Cardiac muscle cell (in vitro differentiated cells and primary cell): ENCODE data around the gene COL1A1. TPM values are rescaled to one million over a fixed set of nuclear protein-coding genes. Genes with fewer than 3 reads are reported as not detected.

Experiments
- DNase-seq, 2 donors: peaks; one replicate each; pipeline versions ENCODE4 v3.0.0 to v3.0.0-alpha.2; 2010 to 2017; ENCODE audit warnings: low read depth in 1 of 2, low spot score in 1 of 2
- H3K27ac ChIP-seq: fragments of 200-600 bp; sonication (generic); 2 replicates; pipeline ENCODE4 v1.5.1; 2016
- H3K27me3 ChIP-seq: fragments of 200-600 bp; sonication (generic); 2 replicates; pipeline ENCODE4 v1.6.0; 2016; ENCODE audit warnings: control low read depth
- H3K36me3 ChIP-seq: fragments of 200-600 bp; sonication (generic); 2 replicates; pipeline ENCODE4 v1.5.1; 2016; ENCODE audit warnings: control low read depth
- H3K4me1 ChIP-seq: fragments of 200-600 bp; sonication (generic); 2 replicates; pipeline ENCODE4 v1.8.1; 2017; ENCODE audit warnings: low read depth, mild to moderate bottlenecking, mixed run types
- H3K4me3 ChIP-seq: fragments of 200-600 bp; sonication (generic); 2 replicates; pipeline ENCODE4 v1.5.1; 2016; ENCODE audit warnings: mild to moderate bottlenecking
- H3K9me3 ChIP-seq: fragments of 200-600 bp; sonication (generic); 2 replicates; pipeline ENCODE4 v1.5.1; 2017; ENCODE audit warnings: low read depth, mild to moderate bottlenecking, control low read depth
- CTCF ChIP-seq: IDR thresholded peaks from 2 replicates; pipeline ENCODE4 v1.5.1; 2012; ENCODE audit warnings: low read depth, mild to moderate bottlenecking, low read length
- polyA plus RNA-seq: library from polyadenylated mRNA; unstranded; fragments of >200 nt; fragmentation: Nextera tagmentation; extraction: Ambion mirVana; gene quantifications from 2 replicates; pipeline ENCODE4 v1.2.1, GENCODE V29; 2016
- total RNA-seq: library from RNA; depleted of rRNA; stranded (reverse); fragments of >200 nt; gene quantifications from 2 replicates; pipeline ENCODE4 v1.2.3, GENCODE V29; 2016

The COL1A1 gene
- total and polyA plus RNA-seq, 2 experiments from 2014 or later = 127 to 261 TPM

DNA sequence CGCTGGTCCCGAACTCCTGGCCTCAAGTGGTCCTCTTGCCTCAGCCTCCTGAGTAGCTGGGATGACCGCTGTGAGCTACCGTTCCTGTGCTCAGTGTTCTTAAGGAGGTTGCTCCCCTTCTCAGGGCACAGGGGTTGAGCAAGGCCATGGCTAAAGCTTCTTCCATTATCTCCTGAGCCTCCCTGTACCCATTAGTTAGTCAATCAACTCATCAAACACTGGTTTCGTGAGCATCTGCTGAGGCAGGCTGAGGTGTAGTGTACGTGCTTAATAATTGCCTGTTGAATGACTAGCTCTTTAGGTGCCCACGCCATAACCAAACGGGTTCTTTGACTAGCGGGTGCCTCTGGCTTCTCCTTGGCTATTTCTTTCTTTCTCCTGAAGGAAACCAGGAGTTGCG, 24.0 kb downstream of the COL1A1 start:
- H3K9me3 ChIP-seq = no peaks in the 10 kb centered on the region

GRCh38 chr17:50176559-50177357, 24.7 kb downstream of the COL1A1 start:
- Histone ChIP-seq H3K4me1 (peaks cover 23% of the 10 kb centered on the region), H3K4me3 (no peak overlapping the region), H3K36me3 (no peaks in the 10 kb centered on the region), H3K27ac (no peak overlapping the region), H3K27me3 (no peaks in the 10 kb centered on the region), H3K9me3 (no peaks in the 10 kb centered on the region)
- DNase-seq = no peak
- peak; percentile 8 for TF ChIP-seq CTCF

More for the DNA sequence above, 24.0 kb downstream of the COL1A1 start:
- peak overlapping the region; percentile 45 for H3K27ac ChIP-seq
- H3K4me3 ChIP-seq = no peak overlapping the region
- H3K36me3 ChIP-seq = no peaks in the 10 kb centered on the region
- no peak for TF ChIP-seq CTCF
- DNase-seq = no peak
- peaks cover 23% of the 10 kb centered on the region for H3K4me1 ChIP-seq
- H3K27me3 ChIP-seq = no peaks in the 10 kb centered on the region

- no peak overlapping the region for H3K27ac ChIP-seq
- no peak for DNase-seq
- H3K36me3 ChIP-seq = no peaks in the 10 kb centered on the region
- H3K27me3 ChIP-seq = no peaks in the 10 kb centered on the region
- H3K9me3 ChIP-seq = no peaks in the 10 kb centered on the region
- no peak overlapping the region for H3K4me3 ChIP-seq
- no peak for TF ChIP-seq CTCF
- peaks cover 23% of the 10 kb centered on the region for H3K4me1 ChIP-seq
Observed at GRCh38 chr17:50175035-50175807, 26.2 kb downstream of the COL1A1 start.

DNA sequence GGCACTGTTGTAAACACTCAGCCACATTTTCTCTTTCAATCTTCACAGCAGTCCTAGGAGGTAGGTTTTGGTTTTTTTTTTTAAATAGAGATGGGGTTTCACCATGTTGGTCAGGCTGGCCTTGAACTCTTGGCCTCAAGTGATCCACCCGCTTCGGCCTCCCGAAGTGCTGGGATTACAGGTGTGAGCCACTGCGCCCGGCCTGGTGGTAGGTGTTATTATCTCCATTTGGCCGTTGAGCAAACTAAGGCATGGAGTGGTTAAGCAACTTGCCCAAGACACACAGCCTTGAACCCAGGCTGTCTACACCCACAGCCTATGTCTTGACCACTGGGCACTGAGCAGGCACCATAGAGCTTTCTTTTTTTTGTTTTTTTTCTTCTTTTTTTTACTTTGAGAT, 27.0 kb downstream of the COL1A1 start:
- H3K9me3 ChIP-seq = no peaks in the 10 kb centered on the region
- no peak overlapping the region for H3K27ac ChIP-seq
- TF ChIP-seq CTCF = no peak
- peaks cover 23% of the 10 kb centered on the region for H3K4me1 ChIP-seq
- no peaks in the 10 kb centered on the region for H3K27me3 ChIP-seq
- H3K36me3 ChIP-seq = no peaks in the 10 kb centered on the region
- DNase-seq = no peak
- no peak overlapping the region for H3K4me3 ChIP-seq

DNA sequence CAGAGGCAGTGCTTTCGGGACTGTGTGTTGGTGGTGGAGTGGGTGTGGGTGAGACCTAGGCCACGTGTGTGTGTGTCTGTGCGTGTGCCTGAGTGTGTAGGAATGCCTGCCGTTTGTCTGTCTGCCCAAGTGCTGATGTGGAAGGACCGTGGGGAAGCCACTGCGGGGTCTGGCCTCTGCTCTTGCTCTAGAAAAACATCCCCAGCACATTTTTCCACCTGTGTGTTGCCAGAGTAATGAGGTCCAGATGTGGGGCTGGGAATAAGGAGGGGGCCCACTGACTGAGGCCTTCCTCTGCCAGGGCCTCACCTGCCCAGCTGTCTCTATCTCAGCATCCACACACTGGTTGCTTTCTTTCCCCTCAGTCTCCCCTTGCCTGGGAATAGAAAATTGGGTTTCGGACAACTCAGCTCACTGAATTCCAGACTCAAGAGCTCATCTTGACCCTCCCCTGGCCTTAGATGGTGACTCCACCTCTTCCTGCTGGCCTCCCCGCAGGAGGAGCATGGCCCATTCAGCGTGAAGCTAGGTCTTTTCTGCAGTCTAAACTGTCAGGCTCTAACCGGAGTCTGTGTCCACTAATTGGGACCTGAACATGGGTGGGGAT, 28.0 kb downstream of the COL1A1 start:
- DNase-seq = peak; percentile 61 to 87
- H3K4me3 ChIP-seq = no peak overlapping the region
- TF ChIP-seq CTCF = no peak
- H3K4me1 ChIP-seq = peaks cover 21% of the 10 kb centered on the region
- H3K27me3 ChIP-seq = no peaks in the 10 kb centered on the region
- H3K36me3 ChIP-seq = no peaks in the 10 kb centered on the region
- no peaks in the 10 kb centered on the region for H3K9me3 ChIP-seq
- H3K27ac ChIP-seq = peak overlapping the region; percentile 86
